Neuronal stem cell (in vitro differentiated cells): Measurements from ENCODE around the gene CD226. TPM values are rescaled to one million over a fixed set of nuclear protein-coding genes. Genes with fewer than 3 reads are reported as not detected.
A peak's percentile ranks its signal among the peaks of the same experiment; 100 is the strongest.

Experiments used
- DNase-seq: peaks from one replicate; pipeline ENCODE4 v3.0.0-alpha.2; 2013; ENCODE audit warnings: low spot score
- H2AFZ ChIP-seq: one replicate; pipeline ENCODE4 v1.6.1; 2013; ENCODE audit warnings: mild to moderate bottlenecking, low read length, inconsistent platforms
- H2AK5ac ChIP-seq: 2 replicates; pipeline ENCODE4 v1.6.1; 2013; ENCODE audit warnings: low read depth, mild to moderate bottlenecking, inconsistent platforms, low read length, moderate library complexity, mixed read lengths
- H2BK120ac ChIP-seq: 2 replicates; pipeline ENCODE4 v1.6.1; 2013; ENCODE audit warnings: low read depth, mild to moderate bottlenecking, inconsistent platforms, low read length, moderate library complexity, mixed read lengths
- H2BK12ac ChIP-seq: one replicate; pipeline ENCODE4 v1.6.1; 2013; ENCODE audit warnings: low read length, inconsistent platforms
- H2BK15ac ChIP-seq: 2 replicates; pipeline ENCODE4 v1.6.1; 2013; ENCODE audit warnings: mild to moderate bottlenecking, low read length, inconsistent platforms, mixed read lengths
- H2BK5ac ChIP-seq: one replicate; pipeline ENCODE4 v1.6.1; 2013; ENCODE audit warnings: inconsistent platforms, mild to moderate bottlenecking, low read length, moderate library complexity
- H3K14ac ChIP-seq: one replicate; pipeline ENCODE4 v1.6.1; 2013; ENCODE audit warnings: low read length, inconsistent platforms
- H3K18ac ChIP-seq: 2 replicates; pipeline ENCODE4 v1.6.1; 2013; ENCODE audit warnings: low read length, inconsistent platforms
- H3K23ac ChIP-seq: 2 replicates; pipeline ENCODE4 v1.6.1; 2013; ENCODE audit warnings: low read depth, mild to moderate bottlenecking, mixed read lengths, low read length, inconsistent platforms; ENCODE audit not compliant: poor library complexity
- H3K27ac ChIP-seq: replicated peaks from 3 replicates; pipeline ENCODE4 v1.5.1; 2013; ENCODE audit warnings: low read length, inconsistent platforms
- H3K27me3 ChIP-seq, 3 experiments: 2 replicates each; pipeline ENCODE4 v1.6.1; 2013; ENCODE audit warnings: low read length in 3 of 3, mild to moderate bottlenecking in 2 of 3, inconsistent platforms in 1 of 3, low read depth in 1 of 3, mixed read lengths in 1 of 3, moderate library complexity in 1 of 3; ENCODE audit not compliant: control insufficient read depth in 3 of 3, insufficient read depth in 3 of 3
- H3K36me3 ChIP-seq, 2 donors: replicated peaks in 1 of 2; 2 replicates each; pipeline ENCODE4 v1.6.1; 2013; ENCODE audit warnings: low read length in 2 of 2; ENCODE audit not compliant: control insufficient read depth in 2 of 2, insufficient read depth in 2 of 2
- H3K4ac ChIP-seq: 2 replicates; pipeline ENCODE4 v1.6.1; 2013; ENCODE audit warnings: inconsistent platforms, mild to moderate bottlenecking, low read length, moderate library complexity
- H3K4me1 ChIP-seq, 2 donors: 1 replicate in 1 of 2; 2 replicates in 1 of 2; pipeline ENCODE4 v1.6.1; 2013; ENCODE audit warnings: low read length in 2 of 2, low read depth in 1 of 2; ENCODE audit not compliant: control insufficient read depth in 2 of 2, insufficient read depth in 1 of 2
- H3K4me2 ChIP-seq: one replicate; pipeline ENCODE4 v1.6.1; 2013; ENCODE audit warnings: mild to moderate bottlenecking, low read length, inconsistent platforms; ENCODE audit not compliant: insufficient read depth, poor library complexity, severe bottlenecking
- H3K4me3 ChIP-seq, 2 donors: 2 replicates each; pipeline ENCODE4 v1.5.1; 2013; ENCODE audit warnings: low read length in 2 of 2, mild to moderate bottlenecking in 2 of 2, inconsistent platforms in 1 of 2, moderate library complexity in 1 of 2
- H3K79me1 ChIP-seq: one replicate; pipeline ENCODE4 v1.6.1; 2013; ENCODE audit warnings: low read depth, mild to moderate bottlenecking, inconsistent platforms, low read length, moderate library complexity
- H3K9ac ChIP-seq: one replicate; pipeline ENCODE4 v1.6.1; 2013; ENCODE audit warnings: mild to moderate bottlenecking, low read depth, low read length, inconsistent platforms; ENCODE audit not compliant: poor library complexity
- H3K9me3 ChIP-seq, 2 donors: replicated peaks in 1 of 2; 2 replicates each; pipeline versions ENCODE3 to v1.6.1; 2013; ENCODE audit warnings: low read length in 2 of 2, mild to moderate bottlenecking in 2 of 2, inconsistent platforms in 1 of 2, low read depth in 1 of 2, mixed read lengths in 1 of 2, moderate library complexity in 1 of 2; ENCODE audit not compliant: control insufficient read depth in 2 of 2, insufficient read depth in 1 of 2
- H4K8ac ChIP-seq: one replicate; pipeline ENCODE4 v1.6.1; 2013; ENCODE audit warnings: low read depth, mild to moderate bottlenecking, inconsistent platforms, low read length, moderate library complexity
- H4K91ac ChIP-seq: one replicate; pipeline ENCODE4 v1.6.1; 2013; ENCODE audit warnings: low read length, low read depth, mild to moderate bottlenecking, inconsistent platforms; ENCODE audit not compliant: poor library complexity
- WGBS, 2 donors: extraction: QIAGEN DNeasy Blood & Tissue Kit; methylation state at CpG; one replicate each; pipeline ENCODE4 v1.1.7; 2013; ENCODE audit warnings: missing lambda C conversion rate in 2 of 2, mixed read lengths in 1 of 2; ENCODE audit not compliant: insufficient read length in 2 of 2, insufficient replicate concordance in 1 of 2; ENCODE audit errors: extremely low coverage in 2 of 2; 5-methylcytosine and 5-hydroxymethylcytosine counted together
- polyA plus RNA-seq, 2 experiments: library from polyadenylated mRNA; stranded (reverse); fragments of 200-250 nt; gene quantifications; one replicate each; pipeline ENCODE4 v1.2.3, GENCODE V29; 2013

Gene CD226
- polyA plus RNA-seq (2013, experiment 1 of 2): 0.03 TPM
- 0.01 TPM for polyA plus RNA-seq (2013, experiment 2 of 2)

- H3K23ac ChIP-seq: no peak within 1 kb of the TSS
- no peaks in the 10 kb centered on the region for H3K27me3 ChIP-seq
- H3K9ac ChIP-seq: no peak within 1 kb of the TSS
- H3K18ac ChIP-seq: no peak within 1 kb of the TSS
- no peak within 1 kb of the TSS for H3K4me3 ChIP-seq
- peaks cover 0 to 6% of the 10 kb centered on the region in 2 donors for H3K9me3 ChIP-seq
- H3K14ac ChIP-seq: no peak within 1 kb of the TSS
- DNase-seq: no peak
- no peak within 1 kb of the TSS for H3K27ac ChIP-seq
- no peaks in the 10 kb centered on the region for H3K36me3 ChIP-seq
- H2BK12ac ChIP-seq: no peak within 1 kb of the TSS
- H3K4ac ChIP-seq: no peak within 1 kb of the TSS
- no peak within 1 kb of the TSS for H2AFZ ChIP-seq
- no peak within 1 kb of the TSS for H2BK5ac ChIP-seq
- H3K79me1 ChIP-seq: no peaks in the 10 kb centered on the region
- H2AK5ac ChIP-seq: no peak within 1 kb of the TSS
- no peak within 1 kb of the TSS for H4K8ac ChIP-seq
- no peaks in the 10 kb centered on the region for H3K4me1 ChIP-seq
- no peak within 1 kb of the TSS for H4K91ac ChIP-seq
- no CpG with 5 or more reads among the region's 7 CpGs for WGBS, 2 donors
- no peak within 1 kb of the TSS for H3K4me2 ChIP-seq
- H2BK120ac ChIP-seq: no peak within 1 kb of the TSS
- H2BK15ac ChIP-seq: no peak within 1 kb of the TSS
Observed at GRCh38 chr18:69947361-69948133, at the start of gene CD226. Gene CD226 (minus strand): TSS chr18:69947873. CDS start chr18:69947406, 467 bp downstream.

GRCh38 chr18:69996951-69997798 is 49.5 kb upstream of the CD226 start:
- no peak overlapping the region for H2BK120ac ChIP-seq
- H2AK5ac ChIP-seq: no peak overlapping the region
- H3K27me3 ChIP-seq: no peaks in the 10 kb centered on the region
- peaks cover 4 to 13% of the 10 kb centered on the region in 2 donors for H3K36me3 ChIP-seq
- H3K14ac ChIP-seq: no peak overlapping the region
- no peak overlapping the region for H3K4ac ChIP-seq
- H3K9ac ChIP-seq: no peak overlapping the region
- H2BK15ac ChIP-seq: no peak overlapping the region
- peaks cover 0 to 4% of the 10 kb centered on the region in 2 donors for H3K4me1 ChIP-seq
- H2AFZ ChIP-seq: no peak overlapping the region
- H4K91ac ChIP-seq: no peak overlapping the region
- no CpG with 5 or more reads among the region's 7 CpGs for WGBS, 2 donors
- no peak overlapping the region for H2BK5ac ChIP-seq
- no peaks in the 10 kb centered on the region for H3K79me1 ChIP-seq
- H3K4me2 ChIP-seq: no peak overlapping the region
- H3K23ac ChIP-seq: no peak overlapping the region
- no peak overlapping the region for H4K8ac ChIP-seq
- H3K4me3 ChIP-seq: no peak overlapping the region
- H2BK12ac ChIP-seq: no peak overlapping the region
- H3K18ac ChIP-seq: no peak overlapping the region
- H3K9me3 ChIP-seq: no peaks in the 10 kb centered on the region
- DNase-seq: no peak
- H3K27ac ChIP-seq: no peak overlapping the region

- Histone ChIP-seq H3K23ac (no peak overlapping the region), H4K91ac (no peak overlapping the region), H3K4me3 (no peak overlapping the region), H2BK15ac (no peak overlapping the region), H2AFZ (no peak overlapping the region), H2BK12ac (no peak overlapping the region), H3K27ac (no peak overlapping the region), H3K27me3 (no peaks in the 10 kb centered on the region), H3K4me1 (peaks cover 0 to 4% of the 10 kb centered on the region in 2 donors), H3K36me3 (peaks cover 0 to 9% of the 10 kb centered on the region in 2 donors), H3K18ac (no peak overlapping the region), H4K8ac (no peak overlapping the region), H3K9ac (no peak overlapping the region), H3K4ac (no peak overlapping the region), H3K4me2 (no peak overlapping the region), H2AK5ac (no peak overlapping the region), H3K14ac (no peak overlapping the region), H3K79me1 (no peaks in the 10 kb centered on the region), H3K9me3 (no peaks in the 10 kb centered on the region), H2BK5ac (no peak overlapping the region), H2BK120ac (no peak overlapping the region)
- WGBS, 2 donors: no CpG with 5 or more reads among the region's 2 CpGs
- no peak for DNase-seq
Observed at GRCh38 chr18:69996417-69996816, 48.7 kb upstream of the CD226 start.

GRCh38 chr18:69995774-69996173 is 48.1 kb upstream of the CD226 start:
- Histone ChIP-seq H3K23ac (no peak overlapping the region), H2AK5ac (no peak overlapping the region), H2AFZ (no peak overlapping the region), H3K18ac (no peak overlapping the region), H3K9me3 (no peaks in the 10 kb centered on the region), H3K79me1 (no peaks in the 10 kb centered on the region), H3K27ac (no peak overlapping the region), H3K27me3 (no peaks in the 10 kb centered on the region), H2BK12ac (no peak overlapping the region), H3K9ac (no peak overlapping the region), H3K36me3 (peaks cover 0 to 4% of the 10 kb centered on the region in 2 donors), H3K4ac (peak overlapping the region; percentile 10), H2BK120ac (no peak overlapping the region), H3K4me1 (peaks cover 0 to 4% of the 10 kb centered on the region in 2 donors), H3K4me3 (no peak overlapping the region), H3K14ac (no peak overlapping the region), H4K8ac (no peak overlapping the region), H4K91ac (no peak overlapping the region), H3K4me2 (no peak overlapping the region), H2BK15ac (no peak overlapping the region), H2BK5ac (no peak overlapping the region)
- DNase-seq: no peak
- no CpG with 5 or more reads among the region's 3 CpGs for WGBS, 2 donors
